ENCODE results near the gene COLQ.

Gene COLQ

DNA sequence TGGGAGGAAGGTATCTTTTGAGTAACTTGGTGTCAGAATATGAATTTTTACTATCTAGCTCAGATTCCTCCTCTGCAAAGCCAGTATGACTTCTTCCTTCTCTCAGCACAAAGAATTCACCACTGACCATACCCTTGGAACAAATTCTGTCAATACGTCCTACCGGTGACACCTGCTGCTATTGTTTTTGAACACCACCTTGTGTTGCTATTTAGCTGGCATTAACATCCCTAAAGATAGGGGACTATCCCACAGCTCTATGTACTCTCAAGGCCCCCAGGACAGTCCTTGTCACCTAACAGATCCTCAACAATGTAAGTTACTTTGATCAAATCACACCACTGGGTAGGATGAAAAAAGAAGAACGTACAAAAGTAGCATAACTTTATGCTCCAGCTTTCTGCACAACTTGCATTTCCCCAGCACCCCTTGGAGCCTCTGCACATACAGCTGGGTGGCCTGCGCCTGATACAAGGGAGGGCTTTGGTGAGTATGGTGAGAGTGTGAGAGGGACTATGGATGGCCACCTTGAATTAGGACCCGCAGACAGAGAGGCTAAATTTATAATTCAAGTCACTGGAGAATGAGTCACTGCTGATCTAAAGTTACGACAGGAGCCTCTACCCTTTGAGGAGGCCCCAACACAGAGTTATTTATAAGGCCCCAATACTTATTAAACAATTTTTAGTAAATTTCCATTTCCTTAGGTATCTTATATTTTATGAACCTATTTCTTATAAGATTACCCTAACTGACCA, 2.3 kb upstream of the COLQ start:
- no peak for TF ChIP-seq TAF1 (IDR thresholded peaks at IDR 0.05; ENCODE audit: low read depth, low read length)
- no peak for TF ChIP-seq POLR2A (IDR thresholded peaks at IDR 0.05; ENCODE audit: low read depth, low read length)
- no peak for TF ChIP-seq POU2F2 (IDR thresholded peaks at IDR 0.05; ENCODE audit: low read depth, low read length)
- no peak for TF ChIP-seq SPI1 (IDR thresholded peaks at IDR 0.05; ENCODE audit: low read depth, low read length)
- DNase-seq (ENCODE audit: insufficient read length, low spot score) (no peak), FAIRE-seq (no peak)

DNA sequence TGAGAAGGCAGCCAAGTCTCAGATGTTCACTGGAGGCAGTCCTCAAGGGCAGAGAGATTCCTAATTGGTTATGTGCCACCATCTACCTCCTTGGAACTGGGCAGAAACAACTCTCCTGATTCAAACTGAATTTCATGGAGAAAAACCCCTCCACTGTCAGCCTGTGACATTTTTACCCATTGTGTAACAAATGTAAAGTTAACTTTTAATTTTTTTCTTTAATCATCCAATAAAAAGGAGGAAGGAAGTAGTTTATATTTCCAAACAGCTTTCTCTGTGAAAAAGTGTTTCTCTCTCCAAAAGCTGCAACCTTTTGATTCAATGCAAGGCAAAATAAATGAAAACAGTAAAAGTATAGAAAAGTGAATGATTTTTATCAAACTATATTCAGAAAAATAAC, 510 bp upstream of the COLQ start:
- TF ChIP-seq SPI1 (IDR thresholded peaks at IDR 0.05; ENCODE audit: low read depth, low read length): no peak
- TF ChIP-seq PAX5 (IDR thresholded peaks at IDR 0.05; ENCODE audit: insufficient read depth, low read length, severe bottlenecking): no peak
- no peak for TF ChIP-seq POLR2A (IDR thresholded peaks at IDR 0.05; ENCODE audit: low read depth, low read length)
- no peak for TF ChIP-seq POLR2AphosphoS5 (IDR thresholded peaks at IDR 0.05; ENCODE audit: low read depth, low read length)
- TF ChIP-seq TAF1 (IDR thresholded peaks at IDR 0.05; ENCODE audit: low read depth, low read length): no peak
- TF ChIP-seq POU2F2 (IDR thresholded peaks at IDR 0.05; ENCODE audit: low read depth, low read length): no peak
- no peak for DNase-seq (ENCODE audit: insufficient read length, low spot score)
- no peak for FAIRE-seq

DNA sequence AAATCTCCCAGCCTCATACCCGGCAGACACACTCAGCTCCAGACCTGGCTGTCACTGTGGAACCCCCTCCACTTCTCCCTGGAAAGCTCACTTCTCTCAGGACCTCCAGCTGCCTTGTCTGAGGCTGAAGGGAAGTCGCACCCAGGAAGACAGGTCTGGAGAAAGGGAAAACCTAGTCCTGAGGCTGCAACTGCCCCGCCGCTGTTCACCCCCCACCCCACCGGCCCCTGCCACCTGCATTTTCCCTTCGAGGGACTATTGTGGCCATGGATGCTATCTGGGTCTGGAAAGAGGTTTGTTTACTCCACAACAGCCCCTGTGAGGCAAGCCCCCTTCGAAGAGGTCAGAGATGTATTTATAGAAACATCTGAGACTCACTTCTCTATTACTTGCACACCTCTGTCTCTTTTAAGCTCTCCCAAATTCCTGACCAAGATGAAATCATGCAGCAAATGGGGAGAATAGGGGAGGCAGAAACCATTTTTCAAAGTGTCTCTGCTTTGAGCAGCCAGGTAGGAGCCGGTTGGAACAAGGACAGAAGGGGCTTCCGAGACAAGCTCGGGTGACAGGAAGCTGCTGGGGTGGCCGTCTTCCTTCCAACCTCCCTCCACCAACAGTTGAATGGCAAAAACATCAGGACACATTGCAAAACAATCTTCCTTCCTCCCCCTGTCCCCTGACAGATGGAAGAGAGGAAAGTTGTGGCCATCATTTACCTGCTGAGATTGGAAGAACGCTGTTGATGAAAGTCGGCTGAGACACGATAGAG, 518 bp downstream of the COLQ start:
- no peak for TF ChIP-seq POLR2A (IDR thresholded peaks at IDR 0.05; ENCODE audit: low read depth, low read length)
- TF ChIP-seq SPI1 (IDR thresholded peaks at IDR 0.05; ENCODE audit: low read depth, low read length): peak; percentile 13; the same call in 1 of the 2 replicates
- FAIRE-seq (no peak), DNase-seq (ENCODE audit: insufficient read length, low spot score) (no peak)

DNA sequence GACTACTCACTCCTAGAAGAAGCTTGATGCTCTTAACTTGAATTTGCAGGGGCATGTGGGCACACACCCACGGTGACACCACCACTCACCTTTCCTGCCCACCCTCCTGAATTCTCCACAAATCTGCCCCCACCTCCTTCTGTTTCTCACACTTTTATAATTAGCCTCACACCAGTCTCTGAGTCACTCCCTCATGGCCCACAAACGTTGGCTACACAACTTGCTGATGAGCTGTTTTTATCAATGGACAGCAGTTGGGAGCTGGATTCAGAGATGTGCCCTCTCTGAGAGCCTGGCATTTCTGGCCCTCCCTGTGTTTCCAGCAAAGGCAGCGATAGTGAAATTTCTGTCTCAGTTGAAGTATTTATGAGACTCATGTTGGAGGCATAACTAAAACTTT, 1.3 kb downstream of the COLQ start:
- TF ChIP-seq SPI1 (IDR thresholded peaks at IDR 0.05; ENCODE audit: low read depth, low read length) (no peak), TAF1 (IDR thresholded peaks at IDR 0.05; ENCODE audit: low read depth, low read length) (no peak), POLR2AphosphoS5 (IDR thresholded peaks at IDR 0.05; ENCODE audit: low read depth, low read length) (no peak), POU2F2 (IDR thresholded peaks at IDR 0.05; ENCODE audit: low read depth, low read length) (no peak), PAX5 (IDR thresholded peaks at IDR 0.05; ENCODE audit: insufficient read depth, low read length, severe bottlenecking) (no peak), POLR2A (IDR thresholded peaks at IDR 0.05; ENCODE audit: low read depth, low read length) (no peak)
- FAIRE-seq (no peak), DNase-seq (ENCODE audit: insufficient read length, low spot score) (no peak)

DNA sequence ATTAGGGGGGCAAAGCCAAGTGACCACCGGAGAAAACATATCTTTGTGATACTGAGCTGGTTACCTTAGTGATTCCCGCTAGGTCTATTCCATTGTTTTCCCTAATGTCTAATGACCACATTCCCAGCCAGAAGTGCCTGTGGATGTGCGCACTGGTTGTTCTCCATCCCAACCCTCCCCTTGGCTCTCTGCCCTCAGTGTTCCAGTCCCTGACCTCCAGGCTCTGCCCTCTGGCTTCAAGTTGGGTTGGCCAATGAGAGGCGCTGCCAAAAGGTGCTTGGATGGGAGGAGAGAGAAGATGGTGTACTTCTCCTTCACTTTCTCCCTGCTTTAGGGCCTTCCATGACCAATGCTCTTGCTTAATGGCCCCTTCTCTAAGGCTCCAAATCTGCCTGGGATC, 2.4 kb downstream of the COLQ start:
- TF ChIP-seq POU2F2 (IDR thresholded peaks at IDR 0.05; ENCODE audit: low read depth, low read length) (no peak), TAF1 (IDR thresholded peaks at IDR 0.05; ENCODE audit: low read depth, low read length) (no peak), SPI1 (IDR thresholded peaks at IDR 0.05; ENCODE audit: low read depth, low read length) (no peak), PAX5 (IDR thresholded peaks at IDR 0.05; ENCODE audit: insufficient read depth, low read length, severe bottlenecking) (no peak), POLR2AphosphoS5 (IDR thresholded peaks at IDR 0.05; ENCODE audit: low read depth, low read length) (no peak), POLR2A (IDR thresholded peaks at IDR 0.05; ENCODE audit: low read depth, low read length) (no peak)
- DNase-seq (ENCODE audit: insufficient read length, low spot score): no peak
- FAIRE-seq: no peak

DNA sequence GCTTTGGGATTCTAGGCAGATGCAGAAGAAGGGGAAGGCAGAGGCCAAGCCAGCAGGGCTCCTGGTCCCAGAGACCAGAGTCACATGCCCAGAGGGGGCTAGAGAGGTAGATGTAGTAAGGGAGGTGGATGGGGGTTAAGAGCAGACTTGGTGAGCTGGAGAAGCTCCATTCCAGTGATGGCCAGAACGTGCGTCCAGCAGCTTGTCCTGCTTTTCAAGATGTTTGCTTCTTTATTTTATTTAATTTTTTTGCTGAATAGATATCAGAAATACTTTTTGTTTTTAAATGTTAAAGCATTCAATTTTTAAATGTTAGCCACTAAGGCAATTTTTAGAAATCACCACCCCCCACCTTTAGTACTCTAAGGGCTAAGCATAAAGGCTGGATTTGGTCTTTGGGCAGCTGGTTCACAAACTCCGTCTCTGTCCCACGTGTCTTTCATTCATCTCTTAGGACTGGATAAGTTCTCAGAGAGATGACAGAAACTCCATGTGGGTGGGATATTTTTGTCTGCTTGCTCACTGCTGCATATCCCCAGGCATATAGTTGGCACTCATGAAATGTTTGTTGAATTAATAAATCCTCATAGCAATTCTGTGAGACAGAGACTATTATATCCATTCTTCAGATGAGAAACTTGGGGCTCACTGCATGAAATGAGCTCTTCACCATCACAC, 6.7 kb downstream of the COLQ start:
- DNase-seq (ENCODE audit: insufficient read length, low spot score) (no peak), FAIRE-seq (no peak)
- TF ChIP-seq POU2F2 (IDR thresholded peaks at IDR 0.05; ENCODE audit: low read depth, low read length) (no peak), PAX5 (IDR thresholded peaks at IDR 0.05; ENCODE audit: insufficient read depth, low read length, severe bottlenecking) (no peak), POLR2A (IDR thresholded peaks at IDR 0.05; ENCODE audit: low read depth, low read length) (no peak), SPI1 (IDR thresholded peaks at IDR 0.05; ENCODE audit: low read depth, low read length) (no peak), TAF1 (IDR thresholded peaks at IDR 0.05; ENCODE audit: low read depth, low read length) (no peak), POLR2AphosphoS5 (IDR thresholded peaks at IDR 0.05; ENCODE audit: low read depth, low read length) (no peak)

DNA sequence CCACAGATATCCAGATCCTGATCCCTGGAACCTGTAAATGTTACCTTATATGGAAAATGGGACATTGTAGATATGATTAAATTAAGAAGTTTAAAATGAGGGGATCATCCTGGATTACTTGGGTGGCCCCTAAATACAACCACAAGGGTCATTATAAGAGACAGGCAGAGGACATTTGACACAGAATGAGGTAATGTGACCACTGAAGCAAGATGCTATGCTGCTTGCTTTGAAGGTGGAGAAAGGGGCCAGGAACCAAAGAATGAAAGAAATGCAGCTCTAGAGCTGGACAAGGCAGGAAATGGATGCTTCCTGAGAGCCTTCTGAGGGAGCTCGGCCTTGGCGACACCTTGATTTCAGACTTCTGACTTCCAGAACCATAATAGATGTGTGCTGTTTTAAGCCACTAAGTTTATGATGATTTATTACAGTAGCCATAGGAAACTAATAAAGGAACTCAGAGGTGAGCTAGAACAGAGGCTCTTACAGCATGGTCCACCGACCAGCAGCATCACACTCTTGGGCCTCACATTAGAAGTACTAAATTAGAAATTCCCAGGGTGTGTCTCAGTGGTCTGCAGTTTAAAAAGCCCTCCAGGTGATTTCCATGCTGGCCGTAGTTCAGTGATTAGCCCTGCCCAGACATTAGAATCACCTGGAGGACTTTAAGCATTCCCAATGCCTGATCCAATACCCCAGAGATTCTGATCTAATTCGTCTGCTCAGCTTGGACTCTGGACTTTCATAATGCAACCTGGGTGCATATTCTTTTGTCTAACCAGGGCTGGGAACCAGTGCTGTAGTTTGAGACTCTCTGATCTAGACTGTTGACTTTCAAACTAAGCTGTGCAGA, 7.5 kb downstream of the COLQ start:
- FAIRE-seq (no peak), DNase-seq (ENCODE audit: insufficient read length, low spot score) (no peak)
- TF ChIP-seq POLR2AphosphoS5 (IDR thresholded peaks at IDR 0.05; ENCODE audit: low read depth, low read length): no peak
- no peak for TF ChIP-seq POU2F2 (IDR thresholded peaks at IDR 0.05; ENCODE audit: low read depth, low read length)
- no peak for TF ChIP-seq PAX5 (IDR thresholded peaks at IDR 0.05; ENCODE audit: insufficient read depth, low read length, severe bottlenecking)
- no peak for TF ChIP-seq POLR2A (IDR thresholded peaks at IDR 0.05; ENCODE audit: low read depth, low read length)
- TF ChIP-seq TAF1 (IDR thresholded peaks at IDR 0.05; ENCODE audit: low read depth, low read length): no peak

DNA sequence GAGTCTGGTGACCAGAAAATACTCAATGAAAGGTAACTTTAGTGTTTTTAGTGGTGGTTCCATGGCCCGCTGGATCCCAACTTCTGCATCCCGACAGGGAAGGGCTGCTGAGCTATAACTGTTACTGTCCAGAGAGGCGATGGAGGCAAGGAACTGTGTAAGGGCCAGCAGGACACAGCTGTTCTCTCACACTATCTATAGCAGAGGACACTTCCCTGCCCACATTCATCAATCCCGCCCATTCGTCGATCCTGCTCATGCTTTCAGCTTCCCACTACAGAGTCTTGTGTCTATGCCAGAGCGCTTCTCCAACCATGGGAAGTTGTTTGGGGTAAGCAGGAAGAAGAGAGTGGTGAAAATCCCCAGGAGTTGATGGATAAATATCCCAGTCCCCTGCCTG, 8.4 kb downstream of the COLQ start:
- FAIRE-seq: no peak
- TF ChIP-seq TAF1 (IDR thresholded peaks at IDR 0.05; ENCODE audit: low read depth, low read length) (no peak), PAX5 (IDR thresholded peaks at IDR 0.05; ENCODE audit: insufficient read depth, low read length, severe bottlenecking) (no peak), SPI1 (IDR thresholded peaks at IDR 0.05; ENCODE audit: low read depth, low read length) (no peak), POLR2AphosphoS5 (IDR thresholded peaks at IDR 0.05; ENCODE audit: low read depth, low read length) (no peak), POU2F2 (IDR thresholded peaks at IDR 0.05; ENCODE audit: low read depth, low read length) (no peak), POLR2A (IDR thresholded peaks at IDR 0.05; ENCODE audit: low read depth, low read length) (no peak)
- DNase-seq (ENCODE audit: insufficient read length, low spot score): no peak

DNA sequence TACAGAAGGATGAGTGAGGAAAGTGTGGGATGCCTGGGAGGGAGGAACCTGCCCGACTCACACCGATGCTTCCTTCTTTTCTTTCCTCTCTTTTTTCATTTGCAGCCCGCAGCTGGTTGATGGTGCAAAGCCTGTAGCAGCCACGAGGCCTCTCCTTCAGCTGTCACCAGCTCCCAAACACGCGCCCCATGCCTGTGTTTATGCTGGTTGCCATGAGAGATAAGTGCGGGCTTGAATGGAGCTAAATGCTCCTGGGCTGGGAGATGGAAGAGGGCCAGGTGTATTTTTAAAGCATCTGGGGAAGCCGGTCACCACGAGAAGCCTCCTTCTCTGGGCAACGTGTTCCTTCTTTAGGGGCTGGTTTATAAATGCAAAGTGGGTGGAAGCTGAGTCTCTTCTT, 9.3 kb downstream of the COLQ start:
- DNase-seq (ENCODE audit: insufficient read length, low spot score): no peak
- no peak for FAIRE-seq
- TF ChIP-seq PAX5 (IDR thresholded peaks at IDR 0.05; ENCODE audit: insufficient read depth, low read length, severe bottlenecking): no peak
- TF ChIP-seq SPI1 (IDR thresholded peaks at IDR 0.05; ENCODE audit: low read depth, low read length): no peak
- TF ChIP-seq POLR2A (IDR thresholded peaks at IDR 0.05; ENCODE audit: low read depth, low read length): no peak
- no peak for TF ChIP-seq POLR2AphosphoS5 (IDR thresholded peaks at IDR 0.05; ENCODE audit: low read depth, low read length)
- no peak for TF ChIP-seq TAF1 (IDR thresholded peaks at IDR 0.05; ENCODE audit: low read depth, low read length)
